Ovary (tissue), 9 donors: Measurements from ENCODE around the gene NRAP. TPM values are rescaled to one million over a fixed set of nuclear protein-coding genes. Genes with fewer than 3 reads are reported as not detected.

ENCODE experiments used
- DNase-seq, 5 donors: peaks; one replicate each; pipeline ENCODE4 v3.0.0-alpha.2; 2019 to 2020
- H3K27ac ChIP-seq, 2 donors: fragments of 200-600 bp; one replicate each; pipeline versions ENCODE4 v1.5.1 to v1.8.0; 2019 to 2022
- H3K27me3 ChIP-seq: fragments of 200-600 bp; one replicate; pipeline ENCODE4 v1.8.0; 2022
- H3K36me3 ChIP-seq: fragments of 200-600 bp; sonication (generic); one replicate; pipeline ENCODE4 v1.5.1; 2019
- H3K4me1 ChIP-seq: one replicate; pipeline ENCODE4 v1.8.1; 2013; ENCODE audit warnings: mild to moderate bottlenecking, moderate library complexity; ENCODE audit not compliant: insufficient read depth
- H3K4me3 ChIP-seq: fragments of 200-600 bp; sonication (generic); one replicate; pipeline ENCODE4 v1.5.1; 2017
- H3K9me3 ChIP-seq, 2 donors: fragments of 200-600 bp in 1 of 2; sonication (generic) in 1 of 2; one replicate each; pipeline versions ENCODE4 v1.5.1 to v1.8.1; 2013 to 2019; ENCODE audit warnings: mild to moderate bottlenecking in 1 of 2, moderate library complexity in 1 of 2
- CTCF ChIP-seq, 3 donors: fragments of 450-650 bp in 2 of 3; fragments of 200-600 bp in 1 of 3; IDR thresholded peaks; one replicate each; pipeline versions ENCODE4 v1.5.1 to v1.8.0; 2016 to 2022; ENCODE audit warnings: antibody characterized with exemption in 3 of 3, mild to moderate bottlenecking in 1 of 3
- EP300 ChIP-seq: sonication (generic); formaldehyde crosslinking; IDR thresholded peaks from one replicate; pipeline ENCODE4 v1.6.1; 2017; ENCODE audit warnings: antibody characterized with exemption
- POLR2A ChIP-seq: fragments of 450-650 bp; IDR thresholded peaks from one replicate; pipeline ENCODE4 v1.6.1; 2017; ENCODE audit warnings: antibody characterized with exemption, mild to moderate bottlenecking, moderate library complexity
- WGBS, 3 donors: extraction: QIAGEN DNeasy Blood & Tissue Kit in 1 of 3; methylation state at CpG; one replicate each; pipeline versions ENCODE4 v1.1.5 to v1.1.7; 2013 to 2017; 5-methylcytosine and 5-hydroxymethylcytosine counted together
- intact Hi-C, 4 donors: fragments of 100-400 bp; cut with DNase I; formaldehyde crosslinking; loops; one replicate each; pipeline versions ENCODE4 v1.11.0 to v1.15.1; 2022 to 2023
- polyA plus RNA-seq, 2 donors: library from polyadenylated mRNA; stranded (reverse); fragments of 200-250 nt in 1 of 2; fragments of 350-450 nt in 1 of 2; fragmentation: Illumina TruSeq in 1 of 2; extraction: RNeasy Lipid Tissue Mini Kit (QIAGEN cat#74804) in 1 of 2; gene quantifications; one replicate each; pipeline ENCODE4 v1.2.3, GENCODE V29; 2013 to 2014
- total RNA-seq, 7 donors: library from RNA; depleted of rRNA in 2 of 7; stranded (reverse); fragments of >200 nt in 2 of 7; fragmentation: NEBNext Ultra II Directional in 3 of 7; extraction: Animal tissue kit (Norgen Biotek cat#: 25700) in 3 of 7; gene quantifications; one replicate each; pipeline versions ENCODE4 v1.1.0 to v1.2.4, GENCODE V29; 2016 to 2023
- donor health status: DM: no; HTN: no; CAD: no; lungs with moderate emphysema.
- donor health status: DM: no; HTN: no; CAD: no.
- donor health status: Bipolar disorder and iron deficiency.
- donor health status: DM: yes; HTN: yes; CAD: no.
- donor health status: DM: no; HTN: no; CAD: no.
- donor health status: DM: yes; HTN: yes; CAD: no.

The NRAP gene
- total and polyA plus RNA-seq, 9 donors: 0.02 to 0.25 (median 0.11) TPM; not detected in 2

GRCh38 chr10:113626809-113627355 is 37.0 kb downstream of the NRAP start:
- DNase-seq: no peak
- Histone ChIP-seq H3K27me3 (no peaks in the 10 kb centered on the region), H3K4me3 (no peak overlapping the region), H3K4me1 (no peaks in the 10 kb centered on the region), H3K36me3 (no peaks in the 10 kb centered on the region), H3K27ac (no peak overlapping the region), H3K9me3 (no peaks in the 10 kb centered on the region)
- 38 to 50% (median 45%) methylated on average over 5 of the region's 5 CpGs for WGBS, 3 donors
- intact Hi-C loops: no loop called here
- TF ChIP-seq POLR2A (no peak), CTCF (IDR thresholded peaks at IDR 0.05) (no peak), EP300 (no peak)

GRCh38 chr10:113625461-113626186 is 38.2 kb downstream of the NRAP start:
- H3K27ac ChIP-seq: no peak overlapping the region
- H3K4me1 ChIP-seq: no peaks in the 10 kb centered on the region
- H3K36me3 ChIP-seq: no peaks in the 10 kb centered on the region
- TF ChIP-seq CTCF (IDR thresholded peaks at IDR 0.05) (no peak), POLR2A (no peak), EP300 (no peak)
- H3K9me3 ChIP-seq: no peaks in the 10 kb centered on the region
- intact Hi-C loops: no loop called here
- DNase-seq: no peak
- H3K4me3 ChIP-seq: no peak overlapping the region
- WGBS, 3 donors: 80 to 87% (median 84%) methylated on average over 10 of the region's 10 CpGs
- no peaks in the 10 kb centered on the region for H3K27me3 ChIP-seq

- Histone ChIP-seq H3K27me3 (no peaks in the 10 kb centered on the region), H3K9me3 (no peaks in the 10 kb centered on the region), H3K4me3 (no peak overlapping the region), H3K36me3 (no peaks in the 10 kb centered on the region), H3K27ac (no peak overlapping the region), H3K4me1 (no peaks in the 10 kb centered on the region)
- TF ChIP-seq POLR2A (no peak), CTCF (IDR thresholded peaks at IDR 0.05) (no peak), EP300 (no peak)
- no peak for DNase-seq
- intact Hi-C loops: no loop called here
- WGBS, 3 donors: 63 to 80% (median 74%) methylated on average over 4 of the region's 4 CpGs
These were observed 41.0 kb downstream of the NRAP start for GRCh38 chr10:113622831-113623230.

GRCh38 chr10:113621799-113622198 is 42.0 kb downstream of the NRAP start:
- no peaks in the 10 kb centered on the region for H3K9me3 ChIP-seq
- H3K4me1 ChIP-seq: no peaks in the 10 kb centered on the region
- no peak overlapping the region for H3K4me3 ChIP-seq
- H3K36me3 ChIP-seq: no peaks in the 10 kb centered on the region
- intact Hi-C loops: no loop called here
- WGBS, 3 donors: 80 to 89% (median 84%) methylated on average over 8 of the region's 8 CpGs
- H3K27me3 ChIP-seq: no peaks in the 10 kb centered on the region
- H3K27ac ChIP-seq: no peak overlapping the region
- TF ChIP-seq POLR2A (no peak), EP300 (no peak), CTCF (IDR thresholded peaks at IDR 0.05) (no peak)
- DNase-seq: no peak
